Left kidney (tissue), 2 donors: Measurements from ENCODE around the gene HECA. TPM values are rescaled to one million over a fixed set of nuclear protein-coding genes. Genes with fewer than 3 reads are reported as not detected.
"Not testable (repeated sequence)": the region's sequence is repeated elsewhere in the genome, so short reads cannot be mapped to it uniquely, and the experiment has no call there.

Experiments used
- DNase-seq: peaks from one replicate; pipeline ENCODE4 v3.0.0-alpha.2; 2013
- polyA plus RNA-seq: library from polyadenylated mRNA; unstranded; fragments of 120-200 nt; gene quantifications from one replicate; pipeline ENCODE4 v1.2.1, GENCODE V29; 2013; ENCODE audit not compliant: insufficient read length

Gene HECA
- polyA plus RNA-seq, 1 donor = 16.8 TPM

DNA sequence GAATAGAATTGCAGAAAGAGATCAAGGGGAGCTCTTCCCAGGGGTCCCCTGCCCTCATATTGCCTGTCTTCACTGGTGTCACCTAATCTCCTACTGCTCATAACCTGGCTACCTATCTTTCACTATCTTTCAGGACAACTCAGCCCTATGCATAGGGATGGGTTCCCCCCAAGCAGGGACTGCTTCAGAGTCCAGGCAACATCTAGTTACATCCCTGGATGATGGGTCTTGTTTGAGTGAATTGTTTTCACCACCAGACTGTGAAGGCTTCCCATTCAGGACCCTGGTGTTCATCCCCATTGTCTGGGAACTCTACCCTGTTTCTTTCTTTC lies 850 bp upstream of the HECA start:
- DNase-seq = no peak

DNA sequence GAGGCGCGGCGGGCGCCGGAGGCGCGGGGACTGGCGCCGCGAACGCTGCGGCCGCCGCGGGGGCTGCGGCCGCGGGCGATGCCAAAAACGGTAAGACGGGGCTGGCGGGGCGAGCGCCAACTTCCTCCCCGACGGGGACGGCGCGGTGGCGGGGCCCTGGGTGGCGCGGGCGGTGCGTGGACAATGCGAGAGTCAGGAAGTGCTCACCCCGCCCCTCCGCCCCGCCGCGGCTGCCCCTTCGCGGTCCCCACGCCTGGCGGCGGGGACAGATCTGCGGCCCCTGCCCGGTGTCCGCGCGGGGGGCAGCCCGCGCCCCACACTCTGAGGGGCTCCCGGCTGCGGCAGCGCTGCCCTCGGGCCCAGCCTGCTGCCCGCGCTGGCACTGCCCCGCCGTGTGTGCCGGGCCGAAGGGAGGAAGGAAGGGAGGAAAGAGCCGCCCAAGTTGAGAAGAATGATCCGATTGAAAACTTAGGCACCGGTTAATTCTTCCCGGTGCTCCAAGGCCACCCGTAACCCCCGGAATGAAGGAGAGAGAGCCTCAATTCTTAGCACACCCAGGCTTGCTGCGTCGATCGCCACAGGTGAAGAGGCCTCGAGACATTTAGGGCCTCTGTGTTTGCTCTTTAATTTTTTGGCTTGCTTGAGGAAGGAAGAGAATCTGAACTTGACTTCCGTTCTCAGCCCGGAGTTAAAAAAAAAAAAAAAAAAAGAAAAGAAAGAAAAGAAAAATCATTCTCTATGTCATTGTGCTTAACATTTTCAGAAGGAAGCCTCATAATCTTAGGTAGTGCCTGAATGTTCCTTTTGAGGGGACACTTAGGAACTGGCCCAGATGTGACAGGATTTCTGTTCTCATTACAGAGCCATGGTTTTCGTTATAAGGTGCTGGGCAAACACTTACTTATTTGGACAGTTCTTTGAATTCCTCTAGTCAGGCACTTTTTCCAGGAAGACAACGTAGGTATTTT lies 982 bp downstream of the HECA start:
- DNase-seq = no peak

- no peak for DNase-seq
Observed at GRCh38 chr6:139137706-139138105, 2.8 kb downstream of the HECA start.

- not testable (repeated sequence) for DNase-seq
Observed at GRCh38 chr6:139140854-139141253, 6.0 kb downstream of the HECA start.

DNA sequence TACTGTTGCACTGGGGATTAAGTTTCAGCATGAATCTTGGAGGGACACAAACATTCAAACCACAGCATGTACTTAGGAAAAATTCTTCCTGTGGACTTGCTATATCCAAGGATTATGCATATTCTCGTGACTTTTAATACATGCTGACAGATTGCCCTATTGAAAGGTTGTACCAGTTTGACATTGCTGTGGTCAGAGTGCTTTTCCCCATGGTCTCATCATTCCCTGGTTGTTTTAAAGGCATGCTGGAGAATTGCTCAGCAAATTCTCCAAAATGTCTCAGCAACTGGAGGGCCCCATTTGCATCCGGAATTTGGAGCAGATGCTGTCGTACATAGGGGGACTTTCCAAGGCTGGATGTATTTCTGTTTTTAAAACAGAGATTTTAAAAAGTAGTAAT lies 7.4 kb downstream of the HECA start:
- DNase-seq = no peak

DNA sequence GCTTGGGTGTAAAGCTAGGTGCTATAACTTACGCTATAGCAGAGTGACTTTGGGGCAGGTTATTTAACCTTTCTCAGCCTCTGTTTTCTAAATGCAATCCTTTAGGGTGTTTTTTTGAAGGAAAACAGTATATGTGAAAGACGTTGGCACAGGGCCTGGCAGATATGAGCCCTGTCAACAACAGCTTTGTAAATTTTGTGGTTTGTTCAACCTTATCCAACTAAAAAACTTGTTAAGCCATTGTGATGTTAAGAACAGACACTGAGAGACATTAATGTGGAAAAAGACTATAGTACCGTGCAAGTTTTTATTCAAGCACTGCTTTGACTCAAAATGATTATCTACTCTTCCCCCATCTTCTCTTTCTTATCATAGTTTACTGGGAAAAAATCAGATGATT lies 8.2 kb downstream of the HECA start:
- DNase-seq = no peak

DNA sequence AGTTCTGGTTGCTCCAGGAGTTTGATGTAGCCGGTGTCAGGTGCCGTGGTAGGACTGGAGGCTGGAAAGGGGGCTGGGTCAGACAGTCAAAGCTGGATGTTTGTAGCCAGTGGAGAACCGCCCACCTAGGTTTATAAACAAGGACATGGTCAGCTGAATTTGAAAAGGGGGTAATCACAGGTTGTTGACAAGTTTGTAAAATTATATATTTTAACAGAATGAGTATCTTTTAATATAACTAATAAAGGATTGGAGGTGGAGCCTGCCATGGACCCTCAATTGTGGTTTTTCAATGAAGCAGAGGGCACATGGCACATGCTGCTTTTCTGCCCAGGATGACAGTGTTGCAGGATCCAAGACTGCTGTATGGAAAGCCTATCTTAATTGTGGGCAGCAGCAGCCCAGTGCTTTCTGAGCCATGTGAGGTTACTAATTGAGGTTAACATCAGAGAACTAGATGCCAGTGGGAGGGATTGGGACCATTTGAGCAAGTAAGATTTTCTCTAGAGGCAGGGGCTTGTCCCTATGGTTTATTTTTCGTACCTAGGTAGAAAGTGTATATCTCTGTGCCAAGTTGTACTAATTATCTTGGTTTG lies 9.7 kb downstream of the HECA start:
- no peak for DNase-seq

DNA sequence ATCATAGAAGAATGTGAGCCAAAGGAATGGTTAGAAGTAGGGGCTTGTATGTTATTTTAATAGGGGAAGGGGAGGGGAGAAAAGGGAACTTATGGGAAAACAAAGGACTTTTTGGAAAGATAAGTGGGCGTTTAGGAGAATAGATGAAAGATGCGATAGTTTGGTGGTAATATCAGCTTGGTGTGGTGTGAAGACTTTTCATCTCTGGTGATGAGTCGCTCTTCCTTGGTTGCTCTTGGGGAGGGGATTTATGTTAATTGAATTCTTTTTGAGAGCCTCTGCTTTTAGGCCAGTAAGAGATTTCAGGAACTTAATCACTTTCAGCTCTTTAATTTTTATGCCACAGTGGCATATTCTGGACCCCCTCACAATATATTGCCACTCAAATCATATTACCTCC lies 10.8 kb downstream of the HECA start:
- DNase-seq = no peak

DNA sequence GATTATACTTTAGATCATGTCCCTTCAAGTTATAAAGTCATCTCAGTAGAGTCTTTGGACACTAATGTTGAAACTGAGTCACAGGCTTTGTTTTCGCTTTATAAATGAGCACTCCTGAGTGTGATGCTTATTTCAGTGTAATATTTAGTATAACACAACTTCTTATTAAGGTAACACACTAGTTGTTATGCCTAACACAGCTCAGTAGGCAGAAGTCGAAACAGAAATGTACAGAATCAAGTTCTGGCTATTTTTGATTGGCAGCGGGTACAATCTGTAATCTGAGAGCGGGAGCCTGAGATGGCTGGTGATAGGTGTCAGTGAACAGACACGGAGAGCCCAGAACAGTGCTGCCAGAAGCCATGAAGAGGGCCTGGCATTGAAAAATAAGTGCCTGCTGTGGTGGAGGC lies 11.4 kb downstream of the HECA start:
- no peak for DNase-seq

GRCh38 chr6:139147628-139148027 lies 12.7 kb downstream of the HECA start:
- no peak for DNase-seq

- no peak for DNase-seq
Observed at GRCh38 chr6:139148557-139149235, 13.8 kb downstream of the HECA start.

DNA sequence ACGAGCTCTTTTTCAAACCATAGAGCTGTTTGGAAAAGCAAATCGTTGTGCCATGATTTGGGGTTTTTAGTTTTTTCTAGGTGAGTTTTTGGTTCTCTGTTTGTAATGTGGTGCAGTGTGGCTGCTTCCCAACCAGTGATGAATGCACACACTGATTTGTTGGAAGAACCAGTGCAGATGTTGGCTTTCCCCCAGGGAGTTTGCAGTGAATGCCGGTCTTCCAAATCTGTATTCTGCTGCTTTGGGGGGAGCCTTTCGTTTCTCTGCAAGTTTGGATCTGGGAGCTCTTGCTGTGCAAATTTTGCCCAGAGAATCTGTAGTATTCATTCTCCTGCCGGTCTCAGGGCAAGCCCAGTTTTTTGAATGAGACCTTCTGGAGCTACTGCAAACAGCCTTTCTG lies 14.5 kb downstream of the HECA start:
- no peak for DNase-seq

GRCh38 chr6:139150920-139151319 lies 16.0 kb downstream of the HECA start:
- DNase-seq = no peak

- DNase-seq = no peak
Observed at GRCh38 chr6:139151425-139152087, 16.7 kb downstream of the HECA start.

GRCh38 chr6:139152088-139152891 lies 17.4 kb downstream of the HECA start:
- no peak for DNase-seq

GRCh38 chr6:139152892-139153271 lies 18.0 kb downstream of the HECA start:
- no peak for DNase-seq

DNA sequence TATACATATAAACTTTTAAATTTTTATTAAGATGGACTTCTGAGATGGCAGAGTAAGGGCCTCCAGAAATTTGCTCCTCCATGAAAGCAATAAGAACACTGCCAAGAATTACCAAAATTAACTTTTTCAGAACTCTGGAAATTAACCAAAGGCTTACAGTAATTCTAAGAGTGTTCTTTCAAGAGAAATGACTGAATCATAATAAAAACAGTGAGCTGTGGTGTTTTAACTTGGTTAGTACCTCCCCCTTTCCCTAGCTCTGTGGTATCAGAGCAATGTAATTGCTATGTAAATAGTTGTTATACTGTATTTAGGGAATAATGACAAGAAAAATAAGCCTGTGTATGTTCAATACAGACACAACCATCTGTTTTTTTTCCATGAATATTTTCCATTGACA lies 19.0 kb downstream of the HECA start:
- DNase-seq = no peak

DNA sequence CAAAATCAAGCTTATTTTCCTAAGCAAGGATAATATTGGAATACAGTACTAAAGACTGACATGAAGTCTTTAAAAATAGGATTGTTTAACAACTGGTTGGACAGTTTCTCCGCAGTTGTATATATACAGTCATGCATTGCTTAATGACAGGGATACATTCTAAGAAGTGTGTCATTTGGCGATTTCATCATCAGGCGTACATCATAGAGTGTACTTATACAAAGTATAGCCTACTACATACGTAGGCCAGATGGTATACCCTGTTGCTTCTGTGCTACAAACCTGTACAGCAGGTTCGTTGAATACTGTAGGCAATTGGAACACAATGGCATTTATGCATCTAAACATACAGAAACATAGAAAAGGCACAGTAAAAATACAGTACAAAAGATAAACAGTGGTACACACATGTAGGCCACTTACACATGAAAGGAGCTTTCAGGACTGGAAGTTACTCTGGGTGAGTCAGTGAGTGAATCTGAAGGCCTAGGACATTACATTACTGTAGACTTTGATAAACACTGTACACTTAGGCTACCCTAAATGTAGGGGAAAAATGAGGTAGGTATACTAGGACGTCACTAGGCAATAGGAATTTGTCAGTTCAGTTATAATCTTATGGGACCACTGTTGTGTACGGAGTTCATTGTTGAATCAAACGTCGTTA lies 20.1 kb downstream of the HECA start:
- DNase-seq = no peak

DNA sequence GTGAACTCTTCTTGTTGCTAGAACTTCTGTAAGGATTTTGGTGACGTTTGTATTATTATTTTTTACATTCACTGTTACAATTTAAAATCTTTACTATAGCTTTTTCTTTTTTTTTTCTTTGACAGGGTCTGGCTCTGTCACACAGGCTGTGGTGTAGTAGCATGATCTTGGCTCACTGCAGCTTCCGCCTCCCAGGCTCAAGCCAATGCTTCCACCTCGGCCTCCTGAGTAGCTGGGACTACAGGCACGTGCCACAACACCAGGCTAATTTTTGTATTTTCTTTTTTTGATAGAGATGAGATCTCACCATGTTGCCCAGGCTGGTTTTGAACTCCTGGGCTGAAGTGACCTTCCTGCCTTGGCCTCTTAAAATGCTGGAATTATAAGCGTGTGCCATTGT lies 21.2 kb downstream of the HECA start:
- DNase-seq = no peak

DNA sequence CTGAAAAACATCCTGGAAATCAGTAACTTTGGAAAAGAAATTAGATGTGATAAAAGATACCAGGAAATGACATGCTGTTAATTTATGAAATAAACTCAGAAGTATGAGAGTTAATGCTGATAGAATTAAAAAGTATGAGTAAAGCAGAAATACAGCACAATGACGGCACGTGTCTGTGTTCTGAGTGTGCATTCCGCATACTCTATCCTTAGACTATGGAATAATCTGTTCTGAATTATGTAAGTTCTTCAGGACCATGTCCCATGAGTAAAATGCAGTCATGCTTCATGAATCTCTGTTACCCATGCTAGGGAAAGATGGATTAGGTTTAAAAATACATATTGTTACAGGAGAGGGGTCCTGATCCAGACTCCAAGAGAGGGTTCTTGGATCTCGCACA lies 21.7 kb downstream of the HECA start:
- no peak for DNase-seq

GRCh38 chr6:139157086-139157485 lies 22.2 kb downstream of the HECA start:
- not testable (repeated sequence) for DNase-seq
